ENCODE data around the gene FANCL. TPM values are rescaled to one million over a fixed set of nuclear protein-coding genes. Genes with fewer than 3 reads are reported as not detected.

Gene FANCL
- total RNA-seq, 1 experiment from 2014 or later = 34.3 TPM

DNA sequence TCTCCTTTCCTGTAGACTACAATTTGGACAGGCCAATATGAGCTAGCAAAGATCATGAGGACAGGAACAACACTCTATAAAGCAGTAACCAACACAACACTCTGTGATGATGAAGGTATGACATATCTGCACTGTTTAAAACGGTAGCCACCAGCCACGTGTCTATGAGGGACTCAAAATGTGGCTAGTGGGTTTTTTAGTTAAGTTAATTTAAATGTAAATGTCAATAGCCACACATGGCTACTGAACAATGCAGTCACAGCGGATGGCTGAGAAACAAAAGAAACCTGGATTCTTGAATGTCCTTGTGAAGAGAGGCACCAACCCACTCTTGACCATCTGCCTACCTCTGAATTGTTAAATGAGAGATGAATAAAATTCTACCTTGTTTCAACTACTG is 33.9 kb downstream of the FANCL start:
- Histone ChIP-seq H3K9me3 (peaks cover 7% of the 10 kb centered on the region), H3K27me3 (replicated peaks; ENCODE audit: control insufficient read depth, insufficient read depth, low read length) (no peaks in the 10 kb centered on the region), H3K4me3 (ENCODE audit: low read depth, low read length) (no peak overlapping the region), H3K4me1 (peaks cover 6% of the 10 kb centered on the region; the same call in 1 of the 2 replicates), H3K36me3 (ENCODE audit: control insufficient read depth, insufficient read depth, low read length) (peaks cover 2% of the 10 kb centered on the region; the same call in 1 of the 2 replicates)
- POLR2A ChIA-PET = no interaction called here
- Mint-ChIP-seq H3K4me1 (ENCODE audit: low read depth, unreplicated experiment) (no peaks in the 10 kb centered on the region), H3K36me3 (ENCODE audit: insufficient read depth, unreplicated experiment) (peaks cover 19% of the 10 kb centered on the region), H3K27ac (ENCODE audit: unreplicated experiment) (no peak overlapping the region), H3K27me3 (ENCODE audit: insufficient read depth, unreplicated experiment) (no peaks in the 10 kb centered on the region), H3K4me3 (ENCODE audit: unreplicated experiment) (no peak overlapping the region), H3K9me3 (ENCODE audit: unreplicated experiment) (peaks cover 9% of the 10 kb centered on the region)
- CTCF ChIA-PET = no interaction called here
- no peak for DNase-seq
- intact Hi-C loops (cut with micrococcal nuclease; ENCODE audit: unreplicated experiment) = no loop called here
- no TSS peak for BruUV-seq (replicated peaks)
- TF ChIP-seq, protein P1, sequence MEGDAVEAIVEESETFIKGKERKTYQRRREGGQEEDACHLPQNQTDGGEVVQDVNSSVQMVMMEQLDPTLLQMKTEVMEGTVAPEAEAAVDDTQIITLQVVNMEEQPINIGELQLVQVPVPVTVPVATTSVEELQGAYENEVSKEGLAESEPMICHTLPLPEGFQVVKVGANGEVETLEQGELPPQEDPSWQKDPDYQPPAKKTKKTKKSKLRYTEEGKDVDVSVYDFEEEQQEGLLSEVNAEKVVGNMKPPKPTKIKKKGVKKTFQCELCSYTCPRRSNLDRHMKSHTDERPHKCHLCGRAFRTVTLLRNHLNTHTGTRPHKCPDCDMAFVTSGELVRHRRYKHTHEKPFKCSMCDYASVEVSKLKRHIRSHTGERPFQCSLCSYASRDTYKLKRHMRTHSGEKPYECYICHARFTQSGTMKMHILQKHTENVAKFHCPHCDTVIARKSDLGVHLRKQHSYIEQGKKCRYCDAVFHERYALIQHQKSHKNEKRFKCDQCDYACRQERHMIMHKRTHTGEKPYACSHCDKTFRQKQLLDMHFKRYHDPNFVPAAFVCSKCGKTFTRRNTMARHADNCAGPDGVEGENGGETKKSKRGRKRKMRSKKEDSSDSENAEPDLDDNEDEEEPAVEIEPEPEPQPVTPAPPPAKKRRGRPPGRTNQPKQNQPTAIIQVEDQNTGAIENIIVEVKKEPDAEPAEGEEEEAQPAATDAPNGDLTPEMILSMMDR (IDR thresholded peaks at IDR 0.05; ENCODE audit: insufficient read depth in 1 of 2, low read depth in 1 of 2, low read length in 1 of 2, severe bottlenecking in 1 of 2, unreplicated experiment in 1 of 2) = no peak

DNA sequence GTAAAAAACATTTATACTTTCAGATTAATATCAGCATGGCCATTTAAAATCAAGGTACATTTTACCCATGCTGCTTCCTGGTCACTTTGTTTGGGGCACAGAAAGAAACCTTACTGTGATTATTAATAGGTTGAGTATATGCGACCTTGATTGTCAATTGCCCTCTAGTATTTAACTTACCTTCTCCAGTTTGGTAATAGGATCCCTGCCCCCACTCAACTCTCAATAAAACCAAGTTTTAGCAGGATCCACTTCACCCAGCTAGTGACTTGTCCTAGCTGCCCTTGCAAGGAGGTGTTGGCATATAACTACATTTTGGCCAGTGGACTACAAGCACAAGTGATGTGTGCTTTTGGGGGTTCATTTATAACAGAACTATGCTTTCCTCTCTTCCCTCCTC is 34.3 kb downstream of the FANCL start:
- Mint-ChIP-seq H3K36me3 (ENCODE audit: insufficient read depth, unreplicated experiment) (peaks cover 15% of the 10 kb centered on the region), H3K4me1 (ENCODE audit: low read depth, unreplicated experiment) (no peaks in the 10 kb centered on the region), H3K9me3 (ENCODE audit: unreplicated experiment) (peaks cover 5% of the 10 kb centered on the region), H3K27me3 (ENCODE audit: insufficient read depth, unreplicated experiment) (no peaks in the 10 kb centered on the region), H3K27ac (ENCODE audit: unreplicated experiment) (no peak overlapping the region), H3K4me3 (ENCODE audit: unreplicated experiment) (no peak overlapping the region)
- TF ChIP-seq, protein P1 (IDR thresholded peaks at IDR 0.05; ENCODE audit: insufficient read depth in 1 of 2, low read depth in 1 of 2, low read length in 1 of 2, severe bottlenecking in 1 of 2, unreplicated experiment in 1 of 2) = no peak
- ChIA-PET CTCF (no interaction called here), POLR2A (no interaction called here)
- peaks cover 2% of the 10 kb centered on the region; the same call in 1 of the 2 replicates for H3K36me3 ChIP-seq (ENCODE audit: control insufficient read depth, insufficient read depth, low read length)
- intact Hi-C loops (cut with micrococcal nuclease; ENCODE audit: unreplicated experiment) = no loop called here
- H3K27me3 ChIP-seq (replicated peaks; ENCODE audit: control insufficient read depth, insufficient read depth, low read length) = no peaks in the 10 kb centered on the region
- BruUV-seq (replicated peaks) = no TSS peak
- peaks cover 6% of the 10 kb centered on the region; the same call in 1 of the 2 replicates for H3K4me1 ChIP-seq
- peaks cover 7% of the 10 kb centered on the region for H3K9me3 ChIP-seq
- no peak overlapping the region for H3K4me3 ChIP-seq (ENCODE audit: low read depth, low read length)
- no peak for DNase-seq

DNA sequence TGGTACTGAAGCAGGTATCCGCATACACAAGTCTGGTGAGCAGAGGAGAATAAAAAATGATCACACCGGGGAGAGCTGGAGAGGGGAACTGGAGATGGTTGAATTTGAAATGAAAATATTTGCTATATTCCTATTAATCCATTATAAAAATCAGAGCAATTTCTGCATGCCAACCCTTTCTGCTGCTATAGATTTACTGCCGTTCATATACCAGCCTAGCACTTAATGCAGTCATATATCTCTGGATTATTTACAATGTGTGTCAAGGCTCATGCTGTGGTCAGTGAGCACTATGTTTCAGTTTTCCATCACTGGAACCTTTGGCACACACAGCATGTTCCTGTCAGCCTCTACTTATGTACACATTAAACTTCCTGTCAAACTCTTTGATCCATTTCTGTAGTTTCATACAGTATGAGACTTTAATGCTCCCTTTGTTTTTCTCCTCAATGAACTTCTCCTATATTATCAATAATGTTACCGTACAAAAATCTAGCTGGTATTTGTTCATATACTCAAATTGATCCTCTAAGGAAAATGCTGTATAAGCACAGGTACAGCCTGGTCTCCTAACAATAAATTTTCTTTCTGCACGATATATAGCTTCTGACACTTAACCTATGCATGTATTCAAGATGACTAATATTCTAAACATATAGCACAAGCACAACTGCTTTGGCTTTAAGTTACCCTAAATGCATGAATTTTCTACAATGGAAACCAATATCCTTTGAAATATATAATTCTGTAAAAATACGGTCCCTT is 36.7 kb downstream of the FANCL start:
- no peaks in the 10 kb centered on the region for H3K36me3 ChIP-seq (ENCODE audit: control insufficient read depth, insufficient read depth, low read length)
- DNase-seq = no peak
- no peak overlapping the region for H3K4me3 Mint-ChIP-seq (ENCODE audit: unreplicated experiment)
- H3K27ac Mint-ChIP-seq (ENCODE audit: unreplicated experiment) = no peak overlapping the region
- TF ChIP-seq, protein P1 (IDR thresholded peaks at IDR 0.05; ENCODE audit: insufficient read depth in 1 of 2, low read depth in 1 of 2, low read length in 1 of 2, severe bottlenecking in 1 of 2, unreplicated experiment in 1 of 2) = no peak
- no TSS peak for BruUV-seq (replicated peaks)
- H3K9me3 Mint-ChIP-seq (ENCODE audit: unreplicated experiment) = no peaks in the 10 kb centered on the region
- H3K36me3 Mint-ChIP-seq (ENCODE audit: insufficient read depth, unreplicated experiment) = no peaks in the 10 kb centered on the region
- intact Hi-C loops (cut with micrococcal nuclease; ENCODE audit: unreplicated experiment) = no loop called here
- no peaks in the 10 kb centered on the region for H3K27me3 Mint-ChIP-seq (ENCODE audit: insufficient read depth, unreplicated experiment)
- no peaks in the 10 kb centered on the region for H3K4me1 Mint-ChIP-seq (ENCODE audit: low read depth, unreplicated experiment)
- no peaks in the 10 kb centered on the region for H3K27me3 ChIP-seq (replicated peaks; ENCODE audit: control insufficient read depth, insufficient read depth, low read length)
- CTCF ChIA-PET = no interaction called here
- H3K9me3 ChIP-seq = no peaks in the 10 kb centered on the region; the same call in 1 of the 2 replicates
- POLR2A ChIA-PET = no interaction called here
- H3K4me3 ChIP-seq (ENCODE audit: low read depth, low read length) = no peak overlapping the region
- H3K4me1 ChIP-seq = peaks cover 6% of the 10 kb centered on the region; the same call in 1 of the 2 replicates

All from Caco-2 (cell line).